Rectal smooth muscle tissue (tissue), 1 donor: ENCODE measurements around the gene PSMB4.
"Not testable (repeated sequence)": the region's sequence is repeated elsewhere in the genome, so short reads cannot be mapped to it uniquely, and the experiment has no call there.

Experiments used
- H3K27ac ChIP-seq: one replicate; pipeline ENCODE4 v1.7.0; 2013; ENCODE audit warnings: low read depth, low read length, inconsistent platforms
- H3K27me3 ChIP-seq: one replicate; pipeline ENCODE4 v1.7.0; 2013; ENCODE audit warnings: low read length; ENCODE audit not compliant: control insufficient read depth, insufficient read depth
- H3K36me3 ChIP-seq: one replicate; pipeline ENCODE4 v1.7.0; 2013; ENCODE audit warnings: low read length; ENCODE audit not compliant: control insufficient read depth, insufficient read depth
- H3K4me1 ChIP-seq: one replicate; pipeline ENCODE4 v1.7.0; 2013; ENCODE audit warnings: low read length; ENCODE audit not compliant: control insufficient read depth, insufficient read depth
- H3K4me3 ChIP-seq: one replicate; pipeline ENCODE4 v1.7.0; 2013; ENCODE audit warnings: low read length
- H3K9ac ChIP-seq: one replicate; pipeline ENCODE4 v1.7.0; 2013; ENCODE audit warnings: low read length

PSMB4 gene

GRCh38 chr1:151370211-151370911 lies 29.0 kb upstream of the PSMB4 start:
- no peaks in the 10 kb centered on the region for H3K27me3 ChIP-seq
- H3K4me1 ChIP-seq: peaks cover 19% of the 10 kb centered on the region
- H3K9ac ChIP-seq: peak overlapping the region; percentile 32
- peak overlapping the region; percentile 51 for H3K4me3 ChIP-seq
- peaks cover 14% of the 10 kb centered on the region for H3K36me3 ChIP-seq
- H3K27ac ChIP-seq: peak overlapping the region; percentile 86

GRCh38 chr1:151371370-151372057 lies 27.9 kb upstream of the PSMB4 start:
- Histone ChIP-seq H3K27me3 (no peaks in the 10 kb centered on the region), H3K4me1 (peaks cover 19% of the 10 kb centered on the region), H3K4me3 (peak overlapping the region; percentile 51), H3K9ac (peak overlapping the region; percentile 38), H3K36me3 (peaks cover 2% of the 10 kb centered on the region), H3K27ac (peak overlapping the region; percentile 86)

GRCh38 chr1:151372058-151372934 lies 27.1 kb upstream of the PSMB4 start, which contains the start of gene SELENBP1:
Gene SELENBP1, minus strand, starts transcription at chr1:151372705. Its CDS starts 64 bp downstream, at chr1:151372641.
- H3K36me3 ChIP-seq: no peaks in the 10 kb centered on the region
- H3K27ac ChIP-seq: peak within 1 kb of the TSS; percentile 86
- H3K4me1 ChIP-seq: peaks cover 19% of the 10 kb centered on the region
- no peaks in the 10 kb centered on the region for H3K27me3 ChIP-seq
- peak within 1 kb of the TSS; percentile 51 for H3K4me3 ChIP-seq
- peak within 1 kb of the TSS; percentile 4 for H3K9ac ChIP-seq

GRCh38 chr1:151373196-151373595 lies 26.2 kb upstream of the PSMB4 start:
- H3K36me3 ChIP-seq: no peaks in the 10 kb centered on the region
- no peak overlapping the region for H3K9ac ChIP-seq
- H3K4me3 ChIP-seq: no peak overlapping the region
- H3K27me3 ChIP-seq: no peaks in the 10 kb centered on the region
- H3K4me1 ChIP-seq: peaks cover 19% of the 10 kb centered on the region
- no peak overlapping the region for H3K27ac ChIP-seq

GRCh38 chr1:151377150-151377884 lies 22.1 kb upstream of the PSMB4 start:
- no peak overlapping the region for H3K9ac ChIP-seq
- no peak overlapping the region for H3K4me3 ChIP-seq
- no peak overlapping the region for H3K27ac ChIP-seq
- H3K27me3 ChIP-seq: no peaks in the 10 kb centered on the region
- no peaks in the 10 kb centered on the region for H3K4me1 ChIP-seq
- no peaks in the 10 kb centered on the region for H3K36me3 ChIP-seq

- Histone ChIP-seq H3K4me1 (no peaks in the 10 kb centered on the region), H3K4me3 (no peak overlapping the region), H3K9ac (no peak overlapping the region), H3K27me3 (no peaks in the 10 kb centered on the region), H3K27ac (no peak overlapping the region), H3K36me3 (no peaks in the 10 kb centered on the region)
These were observed 14.8 kb upstream of the PSMB4 start for GRCh38 chr1:151384584-151384983.

GRCh38 chr1:151386002-151386401 lies 13.4 kb upstream of the PSMB4 start:
- no peaks in the 10 kb centered on the region for H3K27me3 ChIP-seq
- no peaks in the 10 kb centered on the region for H3K4me1 ChIP-seq
- no peak overlapping the region for H3K9ac ChIP-seq
- no peaks in the 10 kb centered on the region for H3K36me3 ChIP-seq
- no peak overlapping the region for H3K4me3 ChIP-seq
- H3K27ac ChIP-seq: no peak overlapping the region

- H3K27ac ChIP-seq, H3K4me1 ChIP-seq, H3K4me3 ChIP-seq, H3K36me3 ChIP-seq, H3K27me3 ChIP-seq, H3K9ac ChIP-seq: not testable (repeated sequence)
These were observed 8.9 kb upstream of the PSMB4 start for GRCh38 chr1:151390221-151391078.

- H3K4me3 ChIP-seq: no peak overlapping the region
- no peaks in the 10 kb centered on the region for H3K4me1 ChIP-seq
- H3K36me3 ChIP-seq: no peaks in the 10 kb centered on the region
- H3K9ac ChIP-seq: no peak overlapping the region
- no peak overlapping the region for H3K27ac ChIP-seq
- no peaks in the 10 kb centered on the region for H3K27me3 ChIP-seq
These were observed 8.3 kb upstream of the PSMB4 start for GRCh38 chr1:151391079-151391563.

- H3K9ac ChIP-seq: no peak overlapping the region
- no peak overlapping the region for H3K27ac ChIP-seq
- H3K27me3 ChIP-seq: no peaks in the 10 kb centered on the region
- no peaks in the 10 kb centered on the region for H3K4me1 ChIP-seq
- no peak overlapping the region for H3K4me3 ChIP-seq
- H3K36me3 ChIP-seq: no peaks in the 10 kb centered on the region
These were observed 5.8 kb upstream of the PSMB4 start for GRCh38 chr1:151393583-151393982.

- H3K4me3 ChIP-seq, H3K27me3 ChIP-seq, H3K27ac ChIP-seq, H3K9ac ChIP-seq, H3K4me1 ChIP-seq, H3K36me3 ChIP-seq: not testable (repeated sequence)
These were observed 3.1 kb upstream of the PSMB4 start for GRCh38 chr1:151396265-151396664.
